GM12874 (cell line): ENCODE results near the gene ART5.

Source experiments
- CTCF ChIP-seq: IDR thresholded peaks from 2 replicates; pipeline ENCODE4 v1.5.1; 2011; ENCODE audit warnings: low read depth, mild to moderate bottlenecking, control low read depth, low read length, moderate library complexity; ENCODE audit not compliant: insufficient read depth

ART5 gene

GRCh38 chr11:3665336-3666022, 23.7 kb upstream of the ART5 start:
- TF ChIP-seq CTCF = no peak

DNA sequence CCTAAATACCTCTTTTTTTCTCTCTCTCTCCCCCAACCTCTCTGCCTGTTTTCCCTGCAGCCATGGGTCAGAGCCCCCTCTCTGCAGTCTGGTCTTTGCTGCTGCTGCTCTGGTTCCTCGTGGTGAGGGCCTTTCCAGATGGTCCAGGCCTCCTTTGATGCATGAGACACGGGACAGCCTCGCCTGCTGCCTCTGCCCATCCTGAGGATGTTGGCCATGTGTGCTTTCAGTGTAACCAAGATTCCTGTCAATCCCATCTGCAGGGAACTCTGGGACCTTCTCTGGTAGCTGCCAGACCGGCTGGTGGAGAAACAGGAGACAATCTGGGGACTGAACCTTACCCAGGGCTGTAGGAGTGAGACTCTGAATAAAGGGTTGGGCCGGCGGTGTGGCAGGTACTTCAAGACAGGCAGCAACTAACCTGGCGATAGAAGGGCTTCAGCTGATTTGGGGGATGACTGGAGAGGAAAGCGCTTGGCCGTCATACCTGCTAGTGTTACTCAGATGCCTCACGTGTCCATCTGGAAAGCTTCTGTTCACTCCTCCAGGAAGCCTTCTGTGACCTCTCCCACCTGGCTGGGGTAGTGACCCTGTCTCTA, 22.3 kb upstream of the ART5 start:
- no peak for TF ChIP-seq CTCF

DNA sequence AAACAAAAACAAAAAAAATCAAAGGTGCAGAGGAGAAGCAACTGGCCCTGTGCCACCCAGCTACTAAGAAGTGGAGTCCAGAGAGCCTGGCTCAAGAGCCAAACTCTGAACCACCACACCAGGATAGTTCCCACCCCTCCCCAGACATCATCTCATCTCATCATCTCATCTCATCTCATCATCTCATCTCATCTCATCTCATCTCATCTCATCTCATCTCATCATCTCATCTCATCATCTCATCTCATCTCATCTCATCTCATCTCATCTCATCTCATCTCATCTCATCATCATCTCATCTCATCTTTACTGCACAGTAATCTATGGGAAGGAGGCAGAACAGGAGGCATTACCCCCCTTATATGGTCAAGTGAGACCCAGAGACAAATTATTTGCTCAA, 21.1 kb upstream of the ART5 start:
- no peak for TF ChIP-seq CTCF

DNA sequence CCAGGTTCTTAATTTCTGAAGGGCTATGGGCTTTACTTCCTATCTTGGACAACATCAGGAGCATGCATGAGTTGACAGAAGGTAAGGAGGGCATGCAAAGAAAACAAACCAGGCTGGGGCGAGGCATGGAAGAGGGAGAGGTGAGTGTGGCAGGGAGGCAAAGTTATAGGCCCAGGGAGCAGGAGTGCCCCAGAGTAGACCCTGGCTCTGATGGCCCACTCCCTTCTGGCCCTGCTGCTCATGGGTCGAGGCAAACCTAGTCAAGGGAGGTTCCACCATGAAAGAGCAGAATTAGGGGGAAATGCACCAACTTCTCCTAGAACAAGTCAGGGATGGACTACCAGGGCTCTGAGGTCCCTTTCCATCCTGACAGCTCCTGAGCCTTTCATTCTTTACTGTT, 19.2 kb upstream of the ART5 start:
- TF ChIP-seq CTCF = no peak

DNA sequence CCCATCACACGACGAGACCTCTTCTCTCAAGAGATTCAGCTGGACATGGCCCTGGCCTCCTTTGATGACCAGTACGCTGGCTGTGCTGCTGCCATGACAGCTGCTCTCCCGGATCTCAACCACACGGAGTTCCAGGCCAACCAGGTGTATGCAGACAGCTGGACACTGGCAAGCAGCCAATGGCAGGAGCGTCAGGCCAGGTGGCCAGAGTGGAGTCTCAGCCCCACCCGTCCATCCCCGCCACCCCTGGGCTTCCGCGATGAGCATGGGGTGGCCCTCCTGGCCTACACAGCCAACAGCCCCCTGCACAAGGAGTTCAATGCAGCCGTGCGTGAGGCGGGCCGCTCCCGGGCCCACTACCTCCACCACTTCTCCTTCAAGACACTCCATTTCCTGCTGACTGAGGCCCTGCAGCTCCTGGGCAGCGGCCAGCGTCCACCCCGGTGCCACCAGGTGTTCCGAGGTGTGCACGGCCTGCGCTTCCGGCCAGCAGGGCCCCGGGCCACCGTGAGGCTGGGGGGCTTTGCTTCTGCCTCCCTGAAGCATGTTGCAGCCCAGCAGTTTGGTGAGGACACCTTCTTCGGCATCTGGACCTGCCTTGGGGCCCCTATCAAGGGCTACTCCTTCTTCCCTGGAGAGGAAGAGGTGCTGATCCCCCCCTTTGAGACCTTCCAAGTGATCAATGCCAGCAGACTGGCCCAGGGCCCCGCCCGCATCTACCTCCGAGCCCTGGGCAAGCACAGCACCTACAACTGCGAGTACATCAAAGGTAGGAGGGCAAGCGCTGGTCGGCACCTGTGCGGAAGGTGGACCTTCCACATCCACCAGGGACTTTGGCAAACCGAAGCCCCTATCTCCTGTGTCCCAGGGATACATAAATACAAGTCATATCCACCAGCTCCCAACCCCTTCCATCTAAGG, 18.1 kb upstream of the ART5 start:
- TF ChIP-seq CTCF = no peak

GRCh38 chr11:3658252-3658651, 16.5 kb upstream of the ART5 start:
- TF ChIP-seq CTCF = no peak

DNA sequence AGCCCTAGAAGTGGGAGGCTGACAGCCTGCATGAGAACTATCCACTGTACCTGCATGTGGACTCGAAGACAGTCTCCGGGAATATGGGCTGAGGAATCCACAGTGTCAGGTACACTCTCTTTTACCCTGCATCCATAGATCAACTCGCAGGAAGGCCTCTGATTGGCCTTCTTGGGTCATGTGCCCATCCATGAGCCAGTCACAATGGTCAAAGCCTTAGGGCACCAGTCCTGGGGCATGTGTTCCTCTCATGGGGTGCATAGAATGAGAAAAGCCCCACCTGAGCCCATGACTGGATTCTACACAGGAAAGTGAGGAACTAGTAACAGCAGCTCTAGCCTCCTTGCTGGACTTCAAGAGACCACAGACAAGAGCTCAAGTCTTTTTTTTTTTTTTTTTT, 13.8 kb upstream of the ART5 start:
- TF ChIP-seq CTCF = no peak
